Neural cell (in vitro differentiated cells): ENCODE measurements around the gene TRPM1. TPM values are rescaled to one million over a fixed set of nuclear protein-coding genes. Genes with fewer than 3 reads are reported as not detected.

Source experiments
- H2AFZ ChIP-seq: fragments of 200-600, 300-800 bp; sonication (generic), shearing (Covaris generic); 2 replicates; pipeline ENCODE4 v1.6.0; 2014; ENCODE audit warnings: low read depth, mild to moderate bottlenecking, antibody characterized with exemption, low read length, moderate library complexity
- H3F3A ChIP-seq: fragments of 200-600 bp; shearing (Covaris generic); 2 replicates; pipeline ENCODE4 v1.6.1; 2016; ENCODE audit warnings: mild to moderate bottlenecking, moderate library complexity, mixed read lengths, antibody characterized with exemption, low read length; ENCODE audit not compliant: insufficient read depth, poor library complexity, severe bottlenecking
- H3K27ac ChIP-seq: fragments of 200-600, 300-800 bp; sonication (generic), shearing (Covaris generic); 2 replicates; pipeline ENCODE4 v1.5.1; 2014; ENCODE audit warnings: mild to moderate bottlenecking, low read length, moderate library complexity
- H3K27me3 ChIP-seq: fragments of 300-800, 200-600 bp; sonication (generic), shearing (Covaris generic); 2 replicates; pipeline ENCODE4 v1.6.0; 2014; ENCODE audit warnings: mild to moderate bottlenecking, low read depth, low read length, moderate library complexity; ENCODE audit not compliant: insufficient read depth
- H3K36me3 ChIP-seq: fragments of 300-800, 200-600 bp; sonication (generic), shearing (Covaris generic); 2 replicates; pipeline ENCODE4 v1.5.1; 2014; ENCODE audit warnings: mild to moderate bottlenecking, antibody characterized with exemption, low read length, moderate library complexity; ENCODE audit not compliant: insufficient read depth
- H3K4me2 ChIP-seq: fragments of 300-800, 200-600 bp; sonication (generic), shearing (Covaris generic); 2 replicates; pipeline ENCODE4 v1.6.0; 2014; ENCODE audit warnings: mild to moderate bottlenecking, low read length
- H3K4me3 ChIP-seq: fragments of 300-800, 200-600 bp; sonication (generic), shearing (Covaris generic); 2 replicates; pipeline ENCODE4 v1.5.1; 2014; ENCODE audit warnings: mild to moderate bottlenecking, low read length, moderate library complexity
- H3K79me2 ChIP-seq: fragments of 200-600 bp; shearing (Covaris generic); replicated peaks from 2 replicates; pipeline ENCODE4 v1.6.0; 2014; ENCODE audit warnings: mild to moderate bottlenecking, low read length, moderate library complexity; ENCODE audit not compliant: insufficient read depth
- H3K9ac ChIP-seq: fragments of 300-800, 200-600 bp; sonication (generic), shearing (Covaris generic); 2 replicates; pipeline ENCODE4 v1.6.1; 2016; ENCODE audit warnings: mild to moderate bottlenecking, low read length, mixed read lengths
- H3K9me2 ChIP-seq: fragments of 200-600 bp; shearing (Covaris generic); 2 replicates; pipeline ENCODE4 v1.6.1; 2016; ENCODE audit warnings: mild to moderate bottlenecking, low read length, mixed read lengths; ENCODE audit not compliant: insufficient read depth
- H3K9me3 ChIP-seq: fragments of 200-600, 300-800 bp; sonication (generic), shearing (Covaris generic); 2 replicates; pipeline ENCODE4 v1.6.1; 2016; ENCODE audit warnings: mild to moderate bottlenecking, mixed run types, low read length, moderate library complexity, mixed read lengths
- H4K20me1 ChIP-seq: fragments of 200-600 bp; shearing (Covaris generic); 2 replicates; pipeline ENCODE4 v1.6.1; 2016; ENCODE audit warnings: mild to moderate bottlenecking, mixed run types; ENCODE audit not compliant: insufficient read depth
- CTCF ChIP-seq: fragments of 450-650 bp; IDR thresholded peaks from 2 replicates; pipeline ENCODE4 v1.5.1; 2014; ENCODE audit warnings: antibody characterized with exemption, mild to moderate bottlenecking, moderate library complexity; ENCODE audit not compliant: poor library complexity, severe bottlenecking
- EP300 ChIP-seq: fragments of 450-650 bp; conservative IDR thresholded peaks from 2 replicates; pipeline ENCODE4 v1.6.1; 2014; ENCODE audit warnings: antibody characterized with exemption, mild to moderate bottlenecking, moderate library complexity; ENCODE audit not compliant: poor library complexity, severe bottlenecking
- EZH2 ChIP-seq: fragments of 200-600, 300-800 bp; shearing (Covaris generic), sonication (generic); IDR thresholded peaks from 2 replicates; pipeline ENCODE4 v1.6.1; 2014; ENCODE audit warnings: antibody characterized with exemption, low read length, borderline replicate concordance, mild to moderate bottlenecking; ENCODE audit not compliant: insufficient read depth, poor library complexity, severe bottlenecking
- MXI1 ChIP-seq: fragments of 450-650 bp; conservative IDR thresholded peaks from 2 replicates; pipeline ENCODE4 v1.6.1; 2014; ENCODE audit warnings: antibody characterized with exemption, mild to moderate bottlenecking; ENCODE audit not compliant: poor library complexity, severe bottlenecking
- POLR2AphosphoS5 ChIP-seq: IDR thresholded peaks from 2 replicates; pipeline ENCODE4 v1.6.1; 2012
- RAD21 ChIP-seq: fragments of 450-650 bp; conservative IDR thresholded peaks from 2 replicates; pipeline ENCODE4 v1.6.1; 2014; ENCODE audit warnings: antibody characterized with exemption, mild to moderate bottlenecking, moderate library complexity
- REST ChIP-seq: IDR thresholded peaks from 2 replicates; pipeline ENCODE4 v1.6.1; 2012; ENCODE audit warnings: borderline replicate concordance
- SMC3 ChIP-seq: fragments of 450-650 bp; conservative IDR thresholded peaks from 2 replicates; pipeline ENCODE4 v1.6.1; 2014; ENCODE audit warnings: antibody characterized with exemption, mild to moderate bottlenecking, moderate library complexity; ENCODE audit not compliant: poor library complexity
- TAF1 ChIP-seq: IDR thresholded peaks from 2 replicates; pipeline ENCODE4 v1.6.1; 2012; ENCODE audit warnings: low read depth
- polyA plus RNA-seq: library from polyadenylated mRNA; depleted of rRNA; stranded (reverse); fragments of >200 nt; gene quantifications from 2 replicates; pipeline ENCODE4 v1.2.3, GENCODE V29; 2014

Gene TRPM1
- polyA plus RNA-seq, 1 donor from 2014 or later: not detected

- Histone ChIP-seq H3K36me3 (no peaks in the 10 kb centered on the region), H3K27me3 (no peaks in the 10 kb centered on the region), H2AFZ (no peak overlapping the region), H3K4me3 (no peak overlapping the region), H4K20me1 (no peaks in the 10 kb centered on the region), H3K9me3 (peaks cover 3% of the 10 kb centered on the region), H3K9me2 (no peaks in the 10 kb centered on the region), H3K9ac (no peak overlapping the region), H3K79me2 (no peaks in the 10 kb centered on the region), H3K4me2 (no peak overlapping the region), H3K27ac (no peak overlapping the region), H3F3A (no peaks in the 10 kb centered on the region)
- TF ChIP-seq REST (no peak), SMC3 (no peak), TAF1 (no peak), CTCF (no peak), MXI1 (no peak), RAD21 (no peak), POLR2AphosphoS5 (no peak), EP300 (no peak), EZH2 (no peak)
Observed at GRCh38 chr15:31013863-31014607, 87.5 kb downstream of the TRPM1 start.

- no peaks in the 10 kb centered on the region for H3K9me2 ChIP-seq
- no peak overlapping the region for H3K27ac ChIP-seq
- no peaks in the 10 kb centered on the region for H3F3A ChIP-seq
- H3K27me3 ChIP-seq: no peaks in the 10 kb centered on the region
- no peak overlapping the region for H2AFZ ChIP-seq
- TF ChIP-seq POLR2AphosphoS5 (no peak), CTCF (no peak), MXI1 (no peak), RAD21 (no peak), EP300 (no peak), TAF1 (no peak), EZH2 (no peak), REST (no peak), SMC3 (no peak)
- no peak overlapping the region for H3K4me2 ChIP-seq
- no peak overlapping the region for H3K9ac ChIP-seq
- no peaks in the 10 kb centered on the region for H3K79me2 ChIP-seq
- H3K36me3 ChIP-seq: no peaks in the 10 kb centered on the region
- H3K4me3 ChIP-seq: no peak overlapping the region
- no peaks in the 10 kb centered on the region for H4K20me1 ChIP-seq
- H3K9me3 ChIP-seq: peaks cover 3% of the 10 kb centered on the region
Observed at GRCh38 chr15:31012455-31012854, 89.1 kb downstream of the TRPM1 start.
